ENCODE results near the gene PRXL2B.

Gene PRXL2B

GRCh38 chr1:2586154-2587070 lies at the start of gene PRXL2B:
PRXL2B (plus strand) TSS chr1:2586777; CDS start chr1:2586886, 109 bp downstream.
- in situ Hi-C loops (cut with MboI; ENCODE audit: low sequenced_read_pairs): no loop called here

GRCh38 chr1:2537784-2538115 lies 48.8 kb upstream of the PRXL2B start:
- in situ Hi-C loops (cut with MboI; ENCODE audit: low sequenced_read_pairs): loop anchor here (25.0 kb wide), 1 partner anchor 350 kb away; the partner anchor contains the start of gene FAAP20

GRCh38 chr1:2538376-2538775 lies 48.2 kb upstream of the PRXL2B start:
- in situ Hi-C loops (cut with MboI; ENCODE audit: low sequenced_read_pairs): loop anchor here (25.0 kb wide), 1 partner anchor 351 kb away; the partner anchor contains the start of gene FAAP20

GRCh38 chr1:2538872-2539271 lies 47.7 kb upstream of the PRXL2B start:
- in situ Hi-C loops (cut with MboI; ENCODE audit: low sequenced_read_pairs): loop anchor here (25.0 kb wide), 1 partner anchor 352 kb away; the partner anchor contains the start of gene FAAP20

- in situ Hi-C loops (cut with MboI; ENCODE audit: low sequenced_read_pairs): loop anchor here (25.0 kb wide), 1 partner anchor 352 kb away; the partner anchor contains the start of gene FAAP20
Observed at GRCh38 chr1:2539312-2539907, 47.2 kb upstream of the PRXL2B start.

GRCh38 chr1:2540816-2541492 lies 45.6 kb upstream of the PRXL2B start:
- in situ Hi-C loops (cut with MboI; ENCODE audit: low sequenced_read_pairs): loop anchor here (10.0 to 25.0 kb wide), 2 partner anchors 126 to 354 kb away; partner anchors contain the start of genes FAAP20 and PEX10

- in situ Hi-C loops (cut with MboI; ENCODE audit: low sequenced_read_pairs): loop anchor here (10.0 to 25.0 kb wide), 2 partner anchors 127 to 354 kb away; partner anchors contain the start of genes FAAP20 and PEX10
Observed at GRCh38 chr1:2541619-2542245, 44.8 kb upstream of the PRXL2B start.

GRCh38 chr1:2542246-2542915 lies 44.2 kb upstream of the PRXL2B start:
- in situ Hi-C loops (cut with MboI; ENCODE audit: low sequenced_read_pairs): loop anchor here (10.0 to 25.0 kb wide), 2 partner anchors 128 to 355 kb away; partner anchors contain the start of genes FAAP20 and PEX10

- in situ Hi-C loops (cut with MboI; ENCODE audit: low sequenced_read_pairs): loop anchor here (10.0 to 25.0 kb wide), 2 partner anchors 129 to 356 kb away; partner anchors contain the start of genes FAAP20 and PEX10
Observed at GRCh38 chr1:2543543-2544092, 43.0 kb upstream of the PRXL2B start.

GRCh38 chr1:2544093-2544874 lies 42.3 kb upstream of the PRXL2B start:
- in situ Hi-C loops (cut with MboI; ENCODE audit: low sequenced_read_pairs): loop anchor here (10.0 to 25.0 kb wide), 2 partner anchors 129 to 357 kb away; partner anchors contain the start of genes FAAP20 and PEX10

GRCh38 chr1:2544875-2545640 lies 41.5 kb upstream of the PRXL2B start:
- in situ Hi-C loops (cut with MboI; ENCODE audit: low sequenced_read_pairs): loop anchor here (10.0 to 25.0 kb wide), 2 partner anchors 130 to 358 kb away; partner anchors contain the start of genes FAAP20 and PEX10

- in situ Hi-C loops (cut with MboI; ENCODE audit: low sequenced_read_pairs): loop anchor here (10.0 to 25.0 kb wide), 2 partner anchors 131 to 359 kb away; partner anchors contain the start of genes FAAP20 and PEX10
Observed at GRCh38 chr1:2545754-2546514, 40.6 kb upstream of the PRXL2B start.

GRCh38 chr1:2546515-2547209 lies 39.9 kb upstream of the PRXL2B start:
- in situ Hi-C loops (cut with MboI; ENCODE audit: low sequenced_read_pairs): loop anchor here (10.0 to 25.0 kb wide), 2 partner anchors 132 to 359 kb away; partner anchors contain the start of genes FAAP20 and PEX10

GRCh38 chr1:2547210-2548067 lies 39.1 kb upstream of the PRXL2B start:
- in situ Hi-C loops (cut with MboI; ENCODE audit: low sequenced_read_pairs): loop anchor here (10.0 to 25.0 kb wide), 2 partner anchors 133 to 360 kb away; partner anchors contain the start of genes FAAP20 and PEX10

- in situ Hi-C loops (cut with MboI; ENCODE audit: low sequenced_read_pairs): loop anchor here (10.0 to 25.0 kb wide), 2 partner anchors 133 to 361 kb away; partner anchors contain the start of genes FAAP20 and PEX10
Observed at GRCh38 chr1:2548068-2548589, 38.4 kb upstream of the PRXL2B start.

Measured in HL-60/S4 (cell line).